Measurements from ENCODE around the gene ERLEC1. TPM values are rescaled to one million over a fixed set of nuclear protein-coding genes. Genes with fewer than 3 reads are reported as not detected.

The ERLEC1 gene
- polyA plus RNA-seq, 1 donor from 2014 or later = 88.6 TPM

DNA sequence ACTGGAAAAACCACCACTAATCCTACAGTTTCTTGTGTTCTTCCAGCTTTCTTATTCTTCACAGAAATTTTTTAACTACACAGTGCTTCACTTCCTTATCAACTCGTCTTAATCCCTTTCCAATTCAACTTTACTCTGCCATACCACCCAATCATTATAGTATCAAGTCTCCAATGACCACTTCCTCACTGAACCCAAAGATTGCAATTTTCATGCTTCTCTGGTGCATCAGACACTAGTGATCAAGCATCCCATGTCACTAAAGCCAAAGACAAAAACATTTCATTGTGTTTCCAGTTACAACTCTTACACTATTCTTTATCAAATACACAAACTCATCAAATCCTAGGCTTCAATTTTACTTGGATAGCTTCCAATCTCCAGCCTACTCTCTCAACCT is 9.7 kb upstream of the ERLEC1 start:
- Histone ChIP-seq H4K20me1 (ENCODE audit: insufficient read depth) (no peaks in the 10 kb centered on the region), H3K4me3 (ENCODE audit: low read length) (no peak overlapping the region), H3K79me2 (replicated peaks; ENCODE audit: insufficient read depth, low read length) (peaks cover 51% of the 10 kb centered on the region), H3K4me2 (ENCODE audit: low read length) (no peak overlapping the region), H3K27me3 (ENCODE audit: insufficient read depth, low read depth, low read length) (no peaks in the 10 kb centered on the region), H2AFZ (ENCODE audit: low read depth, low read length) (no peak overlapping the region), H3K27ac (ENCODE audit: low read length) (no peak overlapping the region), H3K36me3 (ENCODE audit: insufficient read depth, low read length) (no peaks in the 10 kb centered on the region), H3K9ac (ENCODE audit: low read length) (no peak overlapping the region), H3K9me2 (ENCODE audit: insufficient read depth, low read length) (no peaks in the 10 kb centered on the region), H3F3A (ENCODE audit: insufficient read depth, low read length, poor library complexity, severe bottlenecking) (no peaks in the 10 kb centered on the region), H3K9me3 (ENCODE audit: low read length) (no peaks in the 10 kb centered on the region)
- TF ChIP-seq MXI1 (conservative IDR thresholded peaks at IDR 0.05; ENCODE audit: poor library complexity, severe bottlenecking) (no peak), POLR2AphosphoS5 (IDR thresholded peaks at IDR 0.05) (no peak), EP300 (conservative IDR thresholded peaks at IDR 0.05; ENCODE audit: poor library complexity, severe bottlenecking) (no peak), RAD21 (conservative IDR thresholded peaks at IDR 0.05) (no peak), EZH2 (IDR thresholded peaks at IDR 0.05; ENCODE audit: borderline replicate concordance, insufficient read depth, low read length, poor library complexity, severe bottlenecking) (no peak), SMC3 (conservative IDR thresholded peaks at IDR 0.05; ENCODE audit: poor library complexity) (no peak), TAF1 (IDR thresholded peaks at IDR 0.05; ENCODE audit: low read depth) (no peak)
- TF ChIP-seq, protein P1, sequence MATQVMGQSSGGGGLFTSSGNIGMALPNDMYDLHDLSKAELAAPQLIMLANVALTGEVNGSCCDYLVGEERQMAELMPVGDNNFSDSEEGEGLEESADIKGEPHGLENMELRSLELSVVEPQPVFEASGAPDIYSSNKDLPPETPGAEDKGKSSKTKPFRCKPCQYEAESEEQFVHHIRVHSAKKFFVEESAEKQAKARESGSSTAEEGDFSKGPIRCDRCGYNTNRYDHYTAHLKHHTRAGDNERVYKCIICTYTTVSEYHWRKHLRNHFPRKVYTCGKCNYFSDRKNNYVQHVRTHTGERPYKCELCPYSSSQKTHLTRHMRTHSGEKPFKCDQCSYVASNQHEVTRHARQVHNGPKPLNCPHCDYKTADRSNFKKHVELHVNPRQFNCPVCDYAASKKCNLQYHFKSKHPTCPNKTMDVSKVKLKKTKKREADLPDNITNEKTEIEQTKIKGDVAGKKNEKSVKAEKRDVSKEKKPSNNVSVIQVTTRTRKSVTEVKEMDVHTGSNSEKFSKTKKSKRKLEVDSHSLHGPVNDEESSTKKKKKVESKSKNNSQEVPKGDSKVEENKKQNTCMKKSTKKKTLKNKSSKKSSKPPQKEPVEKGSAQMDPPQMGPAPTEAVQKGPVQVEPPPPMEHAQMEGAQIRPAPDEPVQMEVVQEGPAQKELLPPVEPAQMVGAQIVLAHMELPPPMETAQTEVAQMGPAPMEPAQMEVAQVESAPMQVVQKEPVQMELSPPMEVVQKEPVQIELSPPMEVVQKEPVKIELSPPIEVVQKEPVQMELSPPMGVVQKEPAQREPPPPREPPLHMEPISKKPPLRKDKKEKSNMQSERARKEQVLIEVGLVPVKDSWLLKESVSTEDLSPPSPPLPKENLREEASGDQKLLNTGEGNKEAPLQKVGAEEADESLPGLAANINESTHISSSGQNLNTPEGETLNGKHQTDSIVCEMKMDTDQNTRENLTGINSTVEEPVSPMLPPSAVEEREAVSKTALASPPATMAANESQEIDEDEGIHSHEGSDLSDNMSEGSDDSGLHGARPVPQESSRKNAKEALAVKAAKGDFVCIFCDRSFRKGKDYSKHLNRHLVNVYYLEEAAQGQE (IDR thresholded peaks at IDR 0.05; ENCODE audit: borderline replicate concordance) = no peak
- TF ChIP-seq, protein P2, sequence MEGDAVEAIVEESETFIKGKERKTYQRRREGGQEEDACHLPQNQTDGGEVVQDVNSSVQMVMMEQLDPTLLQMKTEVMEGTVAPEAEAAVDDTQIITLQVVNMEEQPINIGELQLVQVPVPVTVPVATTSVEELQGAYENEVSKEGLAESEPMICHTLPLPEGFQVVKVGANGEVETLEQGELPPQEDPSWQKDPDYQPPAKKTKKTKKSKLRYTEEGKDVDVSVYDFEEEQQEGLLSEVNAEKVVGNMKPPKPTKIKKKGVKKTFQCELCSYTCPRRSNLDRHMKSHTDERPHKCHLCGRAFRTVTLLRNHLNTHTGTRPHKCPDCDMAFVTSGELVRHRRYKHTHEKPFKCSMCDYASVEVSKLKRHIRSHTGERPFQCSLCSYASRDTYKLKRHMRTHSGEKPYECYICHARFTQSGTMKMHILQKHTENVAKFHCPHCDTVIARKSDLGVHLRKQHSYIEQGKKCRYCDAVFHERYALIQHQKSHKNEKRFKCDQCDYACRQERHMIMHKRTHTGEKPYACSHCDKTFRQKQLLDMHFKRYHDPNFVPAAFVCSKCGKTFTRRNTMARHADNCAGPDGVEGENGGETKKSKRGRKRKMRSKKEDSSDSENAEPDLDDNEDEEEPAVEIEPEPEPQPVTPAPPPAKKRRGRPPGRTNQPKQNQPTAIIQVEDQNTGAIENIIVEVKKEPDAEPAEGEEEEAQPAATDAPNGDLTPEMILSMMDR (IDR thresholded peaks at IDR 0.05; ENCODE audit: poor library complexity, severe bottlenecking) = no peak

- Histone ChIP-seq H4K20me1 (ENCODE audit: insufficient read depth) (no peaks in the 10 kb centered on the region), H3K36me3 (ENCODE audit: insufficient read depth, low read length) (no peaks in the 10 kb centered on the region), H2AFZ (ENCODE audit: low read depth, low read length) (no peak overlapping the region), H3K4me2 (ENCODE audit: low read length) (no peak overlapping the region), H3K9me2 (ENCODE audit: insufficient read depth, low read length) (no peaks in the 10 kb centered on the region), H3K9me3 (ENCODE audit: low read length) (no peaks in the 10 kb centered on the region), H3K27me3 (ENCODE audit: insufficient read depth, low read depth, low read length) (no peaks in the 10 kb centered on the region), H3K79me2 (replicated peaks; ENCODE audit: insufficient read depth, low read length) (peaks cover 66% of the 10 kb centered on the region), H3K9ac (ENCODE audit: low read length) (no peak overlapping the region), H3K27ac (ENCODE audit: low read length) (no peak overlapping the region), H3F3A (ENCODE audit: insufficient read depth, low read length, poor library complexity, severe bottlenecking) (no peaks in the 10 kb centered on the region), H3K4me3 (ENCODE audit: low read length) (no peak overlapping the region)
- TF ChIP-seq POLR2AphosphoS5 (IDR thresholded peaks at IDR 0.05) = no peak
- TF ChIP-seq, protein P2 (IDR thresholded peaks at IDR 0.05; ENCODE audit: poor library complexity, severe bottlenecking) = no peak
- TF ChIP-seq, protein P1 (IDR thresholded peaks at IDR 0.05; ENCODE audit: borderline replicate concordance) = no peak
These were observed 8.2 kb upstream of the ERLEC1 start for GRCh38 chr2:53778536-53779162.

Data from neural cell (in vitro differentiated cells).